Gastroesophageal sphincter (tissue), 4 donors: Measurements from ENCODE around the gene ARPP21. TPM values are rescaled to one million over a fixed set of nuclear protein-coding genes. Genes with fewer than 3 reads are reported as not detected.

ENCODE experiments used
- ATAC-seq: fragments of 150-250 bp; one replicate; pipeline ENCODE4 v1.9.1; 2016; ENCODE audit warnings: mild to moderate bottlenecking, moderate library complexity
- H3K27ac ChIP-seq, 4 donors: fragments of 200-600 bp; sonication (generic) in 3 of 4; 1 replicate in 3 of 4; 2 replicates in 1 of 4; pipeline ENCODE4 v1.5.1; 2016 to 2019
- H3K27me3 ChIP-seq: fragments of 200-600 bp; sonication (generic); one replicate; pipeline ENCODE4 v1.5.1; 2019
- H3K36me3 ChIP-seq, 2 donors: fragments of 200-600 bp; sonication (generic); one replicate each; pipeline ENCODE4 v1.5.1; 2019; ENCODE audit warnings: control low read depth in 1 of 2
- H3K4me1 ChIP-seq, 3 donors: fragments of 200-600 bp; sonication (generic); 1 replicate in 2 of 3; 2 replicates in 1 of 3; pipeline ENCODE4 v1.5.1; 2016 to 2019; ENCODE audit warnings: control low read depth in 2 of 3
- H3K4me3 ChIP-seq, 2 donors: fragments of 200-600 bp; sonication (generic); one replicate each; pipeline ENCODE4 v1.5.1; 2019; ENCODE audit warnings: mild to moderate bottlenecking in 1 of 2, moderate library complexity in 1 of 2
- H3K9me3 ChIP-seq, 3 donors: fragments of 200-600 bp; sonication (generic); one replicate each; pipeline ENCODE4 v1.5.1; 2017 to 2019; ENCODE audit warnings: control low read depth in 2 of 3
- CTCF ChIP-seq, 4 experiments: fragments of 200-600 bp in 2 of 4; fragments of 450-650 bp in 2 of 4; sonication (generic) in 1 of 4; IDR thresholded peaks; one replicate each; pipeline ENCODE4 v1.5.1; 2017 to 2019; ENCODE audit warnings: antibody characterized with exemption in 4 of 4, mild to moderate bottlenecking in 2 of 4, moderate library complexity in 2 of 4
- EP300 ChIP-seq: sonication (generic); formaldehyde crosslinking; IDR thresholded peaks from one replicate; pipeline ENCODE4 v1.6.1; 2017; ENCODE audit warnings: antibody characterized with exemption, mild to moderate bottlenecking
- POLR2A ChIP-seq, 2 donors: fragments of 450-650 bp; IDR thresholded peaks; one replicate each; pipeline ENCODE4 v1.6.1; 2017; ENCODE audit warnings: antibody characterized with exemption in 2 of 2, mild to moderate bottlenecking in 2 of 2, moderate library complexity in 1 of 2
- POLR2AphosphoS5 ChIP-seq: sonication (generic); formaldehyde crosslinking; IDR thresholded peaks from one replicate; pipeline ENCODE4 v1.6.1; 2017; ENCODE audit warnings: antibody characterized with exemption
- WGBS, 2 donors: methylation state at CpG; one replicate each; pipeline ENCODE4 v1.1.5; 2018; ENCODE audit warnings: low coverage in 1 of 2; 5-methylcytosine and 5-hydroxymethylcytosine counted together
- total RNA-seq, 4 donors: library from RNA; depleted of rRNA; stranded (reverse); fragments of >200 nt; gene quantifications; one replicate each; pipeline ENCODE4 v1.1.0, GENCODE V29; 2016

Gene ARPP21
- total RNA-seq, 4 donors from 2014 or later, result 0.15 to 1.5 (median 0.78) TPM

- WGBS, 2 donors, result 80 to 87% methylated on average over 1 to 2 of the region's 2 CpGs
- no peak for TF ChIP-seq POLR2AphosphoS5
- TF ChIP-seq CTCF (IDR thresholded peaks at IDR 0.05), result no peak
- no peak for TF ChIP-seq EP300
- no peak for TF ChIP-seq POLR2A (IDR thresholded peaks at IDR 0.05)
- H3K36me3 ChIP-seq, result no peaks in the 10 kb centered on the region
- no peaks in the 10 kb centered on the region for H3K27me3 ChIP-seq
- no peak for ATAC-seq
- H3K4me1 ChIP-seq, result no peaks in the 10 kb centered on the region
- no peaks in the 10 kb centered on the region for H3K9me3 ChIP-seq
- H3K27ac ChIP-seq, result no peak overlapping the region
- H3K4me3 ChIP-seq, result no peak overlapping the region
Measured at GRCh38 chr3:35777065-35777464, 137.7 kb downstream of the ARPP21 start.

DNA sequence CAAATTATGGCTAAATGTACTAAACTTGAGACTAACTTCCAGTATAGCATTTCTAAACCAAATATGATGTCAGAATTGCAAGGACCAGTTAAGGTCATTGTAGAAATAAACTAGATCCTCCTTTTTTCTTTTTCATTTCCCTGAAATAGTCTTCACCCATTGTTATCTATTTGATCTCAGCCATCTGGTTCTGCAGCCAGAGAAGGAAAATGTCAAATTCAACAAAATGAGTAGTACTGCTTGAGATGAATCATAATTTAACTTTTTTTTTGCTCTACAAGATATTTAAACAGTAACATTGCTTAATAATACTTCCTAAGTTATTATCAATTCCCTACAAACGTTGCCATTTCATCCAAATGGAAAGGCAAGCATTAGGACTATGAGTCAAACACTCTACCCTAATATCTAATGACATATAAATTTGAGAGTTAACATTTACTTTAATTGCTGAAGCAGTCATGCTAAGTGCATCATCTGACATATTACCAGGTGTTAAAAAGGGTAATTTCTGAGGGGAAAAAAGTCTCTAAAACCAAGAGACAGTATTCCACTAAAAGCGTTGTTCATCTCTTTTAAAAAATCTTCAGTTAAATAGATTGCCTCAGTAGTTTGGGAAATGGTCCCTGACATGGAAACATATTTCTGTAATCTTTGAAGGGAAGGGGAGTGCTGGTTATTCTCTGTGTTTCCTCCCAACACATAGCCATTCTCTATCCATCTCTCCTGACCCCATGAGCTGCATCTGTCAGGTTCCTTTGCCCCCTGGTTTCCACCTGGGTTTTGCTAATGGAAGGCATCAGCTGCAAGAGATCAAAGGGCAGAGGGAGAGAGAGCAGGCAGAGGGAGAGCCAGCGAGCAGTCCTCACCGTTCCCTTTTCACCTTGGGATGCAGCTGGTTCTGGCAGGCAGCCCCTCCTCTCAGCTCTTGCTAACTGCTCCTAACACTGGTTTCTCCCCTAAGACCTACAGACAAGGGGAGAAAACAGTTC is 138.5 kb downstream of the ARPP21 start:
- H3K9me3 ChIP-seq, result no peaks in the 10 kb centered on the region
- no peaks in the 10 kb centered on the region for H3K27me3 ChIP-seq
- H3K27ac ChIP-seq, result no peak overlapping the region
- 34 to 45% methylated on average over 2 to 4 of the region's 4 CpGs for WGBS, 2 donors
- no peaks in the 10 kb centered on the region for H3K4me1 ChIP-seq
- no peak for TF ChIP-seq POLR2A (IDR thresholded peaks at IDR 0.05)
- no peak for TF ChIP-seq EP300
- no peak for TF ChIP-seq CTCF (IDR thresholded peaks at IDR 0.05)
- no peak for TF ChIP-seq POLR2AphosphoS5
- H3K4me3 ChIP-seq, result no peak overlapping the region
- no peak for ATAC-seq
- H3K36me3 ChIP-seq, result no peaks in the 10 kb centered on the region

DNA sequence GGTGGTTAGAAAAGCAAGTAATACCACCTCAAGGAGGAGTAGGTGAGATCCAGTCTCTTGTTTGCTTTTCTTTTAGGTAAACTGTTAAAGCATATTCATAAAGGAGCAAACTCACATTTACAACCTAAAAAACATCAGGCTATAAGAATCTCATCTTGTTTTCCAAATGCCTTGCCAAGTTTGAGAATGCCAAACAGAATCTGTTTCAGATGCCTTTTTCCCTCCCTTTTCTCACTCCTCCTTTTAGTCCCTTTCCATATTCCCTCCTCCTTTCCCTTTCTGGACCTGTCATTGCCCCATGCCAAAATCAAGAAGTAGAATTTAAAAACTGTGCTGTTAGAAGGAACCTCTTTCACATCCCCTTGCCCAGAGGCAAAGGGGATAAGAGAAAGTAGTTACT is 140.3 kb downstream of the ARPP21 start:
- no peak for ATAC-seq
- Histone ChIP-seq H3K36me3 (no peaks in the 10 kb centered on the region), H3K4me3 (no peak overlapping the region), H3K27ac (no peak overlapping the region), H3K27me3 (no peaks in the 10 kb centered on the region), H3K4me1 (no peaks in the 10 kb centered on the region), H3K9me3 (no peaks in the 10 kb centered on the region)
- TF ChIP-seq POLR2AphosphoS5, result no peak
- TF ChIP-seq POLR2A (IDR thresholded peaks at IDR 0.05), result no peak
- no peak for TF ChIP-seq EP300
- no peak for TF ChIP-seq CTCF (IDR thresholded peaks at IDR 0.05)

GRCh38 chr3:35780800-35781199 is 141.5 kb downstream of the ARPP21 start:
- Histone ChIP-seq H3K36me3 (no peaks in the 10 kb centered on the region), H3K4me1 (no peaks in the 10 kb centered on the region), H3K4me3 (no peak overlapping the region), H3K9me3 (no peaks in the 10 kb centered on the region), H3K27ac (no peak overlapping the region), H3K27me3 (no peaks in the 10 kb centered on the region)
- ATAC-seq, result no peak
- TF ChIP-seq CTCF (IDR thresholded peaks at IDR 0.05), result no peak
- no peak for TF ChIP-seq POLR2A (IDR thresholded peaks at IDR 0.05)
- TF ChIP-seq EP300, result no peak
- no peak for TF ChIP-seq POLR2AphosphoS5
- no CpG with 5 or more reads among the region's 3 CpGs for WGBS, 2 donors

- Histone ChIP-seq H3K4me3 (no peak overlapping the region), H3K27me3 (no peaks in the 10 kb centered on the region), H3K36me3 (no peaks in the 10 kb centered on the region), H3K9me3 (no peaks in the 10 kb centered on the region), H3K27ac (no peak overlapping the region), H3K4me1 (no peaks in the 10 kb centered on the region)
- TF ChIP-seq POLR2A (IDR thresholded peaks at IDR 0.05), result no peak
- no peak for TF ChIP-seq POLR2AphosphoS5
- TF ChIP-seq CTCF (IDR thresholded peaks at IDR 0.05), result no peak
- no peak for TF ChIP-seq EP300
- no peak for ATAC-seq
Measured at GRCh38 chr3:35781558-35781957, 142.2 kb downstream of the ARPP21 start.
